HepG2 (cell line): ENCODE measurements around the gene ZFP69. TPM values are rescaled to one million over a fixed set of nuclear protein-coding genes. Genes with fewer than 3 reads are reported as not detected.

Experiments
- ATF3 ChIP-seq: sonication (generic); formaldehyde crosslinking; IDR thresholded peaks from 2 replicates; pipeline ENCODE4 v1.4.0; 2020; ENCODE audit warnings: missing genetic modification reagents
- FIP1L1 ChIP-seq: fragments of 200-400 bp; formaldehyde crosslinking; IDR thresholded peaks from 2 replicates; pipeline ENCODE4 v1.6.1; 2018; ENCODE audit warnings: low read depth, mild to moderate bottlenecking, low read length, moderate library complexity, borderline replicate concordance; ENCODE audit not compliant: insufficient read depth
- HNRNPK ChIP-seq: fragments of 200-400 bp; formaldehyde crosslinking; IDR thresholded peaks from 2 replicates; pipeline ENCODE4 v1.6.1; 2018; ENCODE audit warnings: low read length, low read depth, moderate library complexity, mild to moderate bottlenecking; ENCODE audit not compliant: poor library complexity, severe bottlenecking
- HOMEZ ChIP-seq: IDR thresholded peaks from 2 replicates; pipeline ENCODE4 v1.6.1; 2016; ENCODE audit warnings: low read depth
- NBN ChIP-seq: fragments of 450-650 bp; conservative IDR thresholded peaks from 2 replicates; pipeline ENCODE4 v1.6.1; 2017
- RFX1 ChIP-seq: fragments of 450-650 bp; IDR thresholded peaks from 2 replicates; pipeline ENCODE4 v1.6.1; 2017
- SIN3B ChIP-seq: fragments of 150-350 bp; IDR thresholded peaks from 2 replicates; pipeline ENCODE4 v1.6.1; 2014; ENCODE audit warnings: low read length
- SIX1 ChIP-seq: sonication (generic); formaldehyde crosslinking; IDR thresholded peaks from 2 replicates; pipeline ENCODE4 v1.4.0; 2020; ENCODE audit warnings: missing genetic modification reagents, borderline replicate concordance
- SOX6 ChIP-seq, 2 experiments: fragments of 450-650 bp in 1 of 2; sonication (generic) in 1 of 2; formaldehyde crosslinking in 1 of 2; IDR thresholded peaks; 2 replicates each; pipeline versions ENCODE4 v1.4.0 to v1.6.1; 2017 to 2020; ENCODE audit warnings: antibody characterized with exemption in 1 of 2, mild to moderate bottlenecking in 1 of 2, missing genetic modification reagents in 1 of 2
- TCF7L2 ChIP-seq: IDR thresholded peaks from 2 replicates; pipeline ENCODE4 v1.6.1; 2011; ENCODE audit warnings: mild to moderate bottlenecking, low read depth, low read length, moderate library complexity
- ZNF281 ChIP-seq: sonication (generic); formaldehyde crosslinking; IDR thresholded peaks from 2 replicates; pipeline ENCODE4 v1.4.0; 2020; ENCODE audit warnings: missing genetic modification reagents, borderline replicate concordance
- ZNF34 ChIP-seq: sonication (generic); formaldehyde crosslinking; IDR thresholded peaks from 2 replicates; pipeline ENCODE4 v1.4.0; 2020; ENCODE audit warnings: mild to moderate bottlenecking, missing genetic modification reagents, borderline replicate concordance
- ZNF510 ChIP-seq: sonication (generic); formaldehyde crosslinking; IDR thresholded peaks from 2 replicates; pipeline ENCODE4 v1.4.0; 2020; ENCODE audit warnings: low read depth, mild to moderate bottlenecking, missing genetic modification reagents
- polyA plus RNA-seq, 8 experiments: library from polyadenylated mRNA; depleted of rRNA in 3 of 8; stranded (reverse) in 7 of 8; unstranded in 1 of 8; fragments of >200 nt; fragmentation: Illumina TruSeq in 4 of 8; extraction: Trizol in 4 of 8; gene quantifications; 2 replicates each; pipeline versions ENCODE4 v1.2.1 to v1.2.3, GENCODE V29; 2011 to 2016; ENCODE audit warnings: low read depth in 4 of 8, missing spikeins in 1 of 8, mixed read lengths in 1 of 8; ENCODE audit not compliant: insufficient read depth in 1 of 8
- total RNA-seq, 5 experiments: library from RNA; depleted of rRNA; stranded (reverse); fragments of >200 nt; fragmentation: Illumina TruSeq; extraction: Trizol; gene quantifications; 2 replicates each; pipeline ENCODE4 v1.2.3, GENCODE V29; 2016; ENCODE audit warnings: low read depth in 1 of 5
- TF ChIP-seq, protein P1 (sequence below): sonication (generic); formaldehyde crosslinking; IDR thresholded peaks from 2 replicates; pipeline ENCODE4 v1.4.0; 2020; ENCODE audit warnings: missing genetic modification reagents, borderline replicate concordance
- TF ChIP-seq, protein P2 (sequence below): IDR thresholded peaks from 2 replicates; pipeline ENCODE4 v1.6.1; 2016
- TF ChIP-seq, protein P3 (sequence below): sonication (generic); formaldehyde crosslinking; conservative IDR thresholded peaks from 2 replicates; pipeline ENCODE4 v1.8.0; 2022; ENCODE audit warnings: low read depth, missing genetic modification reagents

The ZFP69 gene
- total and polyA plus RNA-seq, 2 of the 13 experiments (the other 11 are each of a cell fraction or from before 2014, with no cell fraction given) = 2.6 to 5.6 TPM

DNA sequence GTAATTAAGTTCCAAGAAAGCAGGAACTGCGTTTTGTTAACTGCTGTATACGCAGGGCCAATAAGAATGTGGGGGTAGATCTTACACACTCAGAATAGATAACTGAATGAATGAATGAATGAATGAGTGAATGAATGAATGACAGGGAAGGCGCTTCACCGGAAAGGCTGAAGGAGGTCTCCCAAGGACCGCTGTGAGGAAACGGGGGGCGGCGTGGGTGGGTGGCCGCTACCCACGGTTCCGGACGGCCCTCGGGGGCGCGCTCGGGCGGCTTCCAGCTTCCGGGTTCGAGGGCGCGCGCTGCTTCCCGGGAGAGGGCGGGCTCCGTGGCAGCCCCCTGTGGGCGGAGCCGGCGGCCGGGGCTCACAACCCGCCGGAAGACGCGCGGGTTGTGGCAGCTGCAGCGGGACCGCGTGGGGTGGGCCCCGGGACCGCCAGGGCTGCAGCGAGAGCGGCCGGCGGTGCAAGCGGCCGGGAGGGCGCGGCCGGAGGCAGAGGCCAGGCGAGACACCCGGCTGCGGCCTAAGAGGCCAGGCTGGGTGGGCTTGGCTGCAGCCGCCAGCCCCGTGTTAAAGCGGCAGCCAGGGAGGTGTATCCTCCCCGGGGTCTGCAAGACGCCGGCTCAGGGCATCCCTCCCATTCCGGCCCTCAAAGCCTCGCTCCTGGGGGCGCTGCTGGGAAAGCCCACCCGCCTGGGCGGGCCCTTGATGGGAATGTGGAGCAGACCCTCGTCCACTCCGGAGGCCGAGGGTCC, at the start of gene ZFP69 (continued):
- TF ChIP-seq, protein P1, sequence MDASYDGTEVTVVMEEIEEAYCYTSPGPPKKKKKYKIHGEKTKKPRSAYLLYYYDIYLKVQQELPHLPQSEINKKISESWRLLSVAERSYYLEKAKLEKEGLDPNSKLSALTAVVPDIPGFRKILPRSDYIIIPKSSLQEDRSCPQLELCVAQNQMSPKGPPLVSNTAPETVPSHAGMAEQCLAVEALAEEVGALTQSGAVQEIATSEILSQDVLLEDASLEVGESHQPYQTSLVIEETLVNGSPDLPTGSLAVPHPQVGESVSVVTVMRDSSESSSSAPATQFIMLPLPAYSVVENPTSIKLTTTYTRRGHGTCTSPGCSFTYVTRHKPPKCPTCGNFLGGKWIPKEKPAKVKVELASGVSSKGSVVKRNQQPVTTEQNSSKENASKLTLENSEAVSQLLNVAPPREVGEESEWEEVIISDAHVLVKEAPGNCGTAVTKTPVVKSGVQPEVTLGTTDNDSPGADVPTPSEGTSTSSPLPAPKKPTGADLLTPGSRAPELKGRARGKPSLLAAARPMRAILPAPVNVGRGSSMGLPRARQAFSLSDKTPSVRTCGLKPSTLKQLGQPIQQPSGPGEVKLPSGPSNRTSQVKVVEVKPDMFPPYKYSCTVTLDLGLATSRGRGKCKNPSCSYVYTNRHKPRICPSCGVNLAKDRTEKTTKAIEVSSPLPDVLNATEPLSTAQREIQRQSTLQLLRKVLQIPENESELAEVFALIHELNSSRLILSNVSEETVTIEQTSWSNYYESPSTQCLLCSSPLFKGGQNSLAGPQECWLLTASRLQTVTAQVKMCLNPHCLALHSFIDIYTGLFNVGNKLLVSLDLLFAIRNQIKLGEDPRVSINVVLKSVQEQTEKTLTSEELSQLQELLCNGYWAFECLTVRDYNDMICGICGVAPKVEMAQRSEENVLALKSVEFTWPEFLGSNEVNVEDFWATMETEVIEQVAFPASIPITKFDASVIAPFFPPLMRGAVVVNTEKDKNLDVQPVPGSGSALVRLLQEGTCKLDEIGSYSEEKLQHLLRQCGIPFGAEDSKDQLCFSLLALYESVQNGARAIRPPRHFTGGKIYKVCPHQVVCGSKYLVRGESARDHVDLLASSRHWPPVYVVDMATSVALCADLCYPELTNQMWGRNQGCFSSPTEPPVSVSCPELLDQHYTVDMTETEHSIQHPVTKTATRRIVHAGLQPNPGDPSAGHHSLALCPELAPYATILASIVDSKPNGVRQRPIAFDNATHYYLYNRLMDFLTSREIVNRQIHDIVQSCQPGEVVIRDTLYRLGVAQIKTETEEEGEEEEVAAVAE = no peak
- no peak for TF ChIP-seq TCF7L2
- TF ChIP-seq, protein P2, sequence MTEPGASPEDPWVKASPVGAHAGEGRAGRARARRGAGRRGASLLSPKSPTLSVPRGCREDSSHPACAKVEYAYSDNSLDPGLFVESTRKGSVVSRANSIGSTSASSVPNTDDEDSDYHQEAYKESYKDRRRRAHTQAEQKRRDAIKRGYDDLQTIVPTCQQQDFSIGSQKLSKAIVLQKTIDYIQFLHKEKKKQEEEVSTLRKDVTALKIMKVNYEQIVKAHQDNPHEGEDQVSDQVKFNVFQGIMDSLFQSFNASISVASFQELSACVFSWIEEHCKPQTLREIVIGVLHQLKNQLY = no peak
- TF ChIP-seq NBN = no peak
- TF ChIP-seq SIN3B = no peak
- no peak for TF ChIP-seq ZNF510 (CRISPR knock-in tag)
- TF ChIP-seq ZNF34 (CRISPR knock-in tag) = no peak
- no peak for TF ChIP-seq HNRNPK
- no peak for TF ChIP-seq ZNF281 (CRISPR knock-in tag)
- TF ChIP-seq, protein P3, sequence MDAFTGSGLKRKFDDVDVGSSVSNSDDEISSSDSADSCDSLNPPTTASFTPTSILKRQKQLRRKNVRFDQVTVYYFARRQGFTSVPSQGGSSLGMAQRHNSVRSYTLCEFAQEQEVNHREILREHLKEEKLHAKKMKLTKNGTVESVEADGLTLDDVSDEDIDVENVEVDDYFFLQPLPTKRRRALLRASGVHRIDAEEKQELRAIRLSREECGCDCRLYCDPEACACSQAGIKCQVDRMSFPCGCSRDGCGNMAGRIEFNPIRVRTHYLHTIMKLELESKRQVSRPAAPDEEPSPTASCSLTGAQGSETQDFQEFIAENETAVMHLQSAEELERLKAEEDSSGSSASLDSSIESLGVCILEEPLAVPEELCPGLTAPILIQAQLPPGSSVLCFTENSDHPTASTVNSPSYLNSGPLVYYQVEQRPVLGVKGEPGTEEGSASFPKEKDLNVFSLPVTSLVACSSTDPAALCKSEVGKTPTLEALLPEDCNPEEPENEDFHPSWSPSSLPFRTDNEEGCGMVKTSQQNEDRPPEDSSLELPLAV (CRISPR knock-in tag) = no peak
- no peak for TF ChIP-seq SOX6 (IDR thresholded peaks at IDR 0.05)
- peak; percentile 30; the same call in 1 of the 2 replicates for TF ChIP-seq SOX6 (CRISPR knock-in tag; IDR thresholded peaks at IDR 0.05)
- no peak for TF ChIP-seq ATF3
- no peak for TF ChIP-seq SIX1 (CRISPR knock-in tag)
- no peak for TF ChIP-seq FIP1L1
- TF ChIP-seq HOMEZ (CRISPR knock-in tag) = no peak
- TF ChIP-seq RFX1 = no peak
